Endothelial cell of umbilical vein (primary cell): ENCODE measurements around the gene ASAP2.

Experiments
- CTCF ChIP-seq, 2 donors: IDR thresholded peaks; 1 replicate in 1 of 2; 2 replicates in 1 of 2; pipeline ENCODE4 v1.5.1; 2011; ENCODE audit warnings: low read length in 2 of 2, mild to moderate bottlenecking in 2 of 2, moderate library complexity in 2 of 2, control low read depth in 1 of 2, inconsistent platforms in 1 of 2, low read depth in 1 of 2; ENCODE audit not compliant: insufficient read depth in 1 of 2; ENCODE audit errors: extremely low read depth in 1 of 2
- EZH2 ChIP-seq: IDR thresholded peaks from 2 replicates; pipeline ENCODE4 v1.6.1; 2012; ENCODE audit warnings: borderline replicate concordance, low read depth, mild to moderate bottlenecking, moderate library complexity, low read length, inconsistent platforms; ENCODE audit not compliant: severe bottlenecking
- FOS ChIP-seq: IDR thresholded peaks from 2 replicates; pipeline ENCODE4 v1.6.1; 2011; ENCODE audit warnings: mild to moderate bottlenecking, low read length, moderate library complexity, borderline replicate concordance; ENCODE audit not compliant: insufficient read depth
- GATA2 ChIP-seq: IDR thresholded peaks from 2 replicates; pipeline ENCODE4 v1.7.0; 2011; ENCODE audit warnings: low read depth, mild to moderate bottlenecking, moderate library complexity, mixed read lengths, low read length; ENCODE audit not compliant: insufficient read length, insufficient read depth
- MYC ChIP-seq: IDR thresholded peaks from one replicate; pipeline ENCODE4 v1.6.1; 2011; ENCODE audit warnings: mild to moderate bottlenecking, low read depth, low read length
- POLR2A ChIP-seq: IDR thresholded peaks from 2 replicates; pipeline ENCODE4 v1.6.1; 2012; ENCODE audit warnings: low read depth, mild to moderate bottlenecking, control low read depth, low read length
- POLR2AphosphoS5 ChIP-seq: IDR thresholded peaks from 2 replicates; pipeline ENCODE4 v1.6.1; 2012; ENCODE audit warnings: low read depth, mild to moderate bottlenecking, control low read depth, low read length, moderate library complexity; ENCODE audit not compliant: insufficient read depth
- TF ChIP-seq, protein P1 (sequence below): IDR thresholded peaks from 2 replicates; pipeline ENCODE4 v1.6.1; 2011; ENCODE audit not compliant: insufficient read depth, insufficient read length

DNA sequence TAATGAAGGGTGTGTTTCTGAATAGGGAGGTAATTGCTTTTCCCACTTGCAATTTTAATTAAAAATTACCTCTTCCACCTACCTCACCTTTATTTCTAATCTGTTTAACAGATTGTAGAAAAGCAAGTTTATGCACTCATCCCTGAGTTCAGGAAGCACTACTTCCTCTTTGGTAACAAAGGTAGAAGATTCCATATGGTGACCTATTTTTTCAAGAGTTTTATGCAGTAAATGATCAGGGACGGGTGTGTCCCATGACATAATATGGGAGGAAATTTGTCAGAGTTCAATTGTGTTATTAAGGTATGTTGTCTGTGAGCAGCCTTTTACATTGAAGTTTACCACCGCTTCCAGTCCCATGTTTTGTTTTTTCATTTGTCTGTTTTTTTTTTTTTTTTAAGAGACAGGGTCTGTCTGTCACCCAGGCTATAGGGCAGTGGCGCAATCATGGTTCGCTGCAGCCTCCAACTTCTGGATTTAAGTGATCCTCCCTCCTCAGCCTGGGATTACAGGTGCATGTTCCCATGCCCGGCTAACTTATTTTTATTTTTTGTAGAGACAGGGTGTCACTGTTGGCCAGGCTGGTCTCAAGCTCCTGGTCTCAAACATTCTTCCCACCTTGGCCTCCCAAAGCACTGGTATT is 68.2 kb downstream of the ASAP2 start:
- TF ChIP-seq CTCF (IDR thresholded peaks at IDR 0.05; ENCODE audit: extremely low read depth in 1 of 2, insufficient read depth in 1 of 2, low read depth in 1 of 2, low read length in 2 of 2), result no peak
- TF ChIP-seq EZH2, result no peak
- no peak for TF ChIP-seq MYC
- no peak for TF ChIP-seq POLR2A
- no peak for TF ChIP-seq POLR2AphosphoS5
- TF ChIP-seq, protein P1, sequence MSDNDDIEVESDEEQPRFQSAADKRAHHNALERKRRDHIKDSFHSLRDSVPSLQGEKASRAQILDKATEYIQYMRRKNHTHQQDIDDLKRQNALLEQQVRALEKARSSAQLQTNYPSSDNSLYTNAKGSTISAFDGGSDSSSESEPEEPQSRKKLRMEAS, result no peak
- no peak for TF ChIP-seq FOS
- no peak for TF ChIP-seq GATA2
